ENCODE measurements around the gene TCF19.

GRCh38 chr6:31174378-31174777, 16.0 kb downstream of the TCF19 start:
- TF ChIP-seq EZH2phosphoT487 (IDR thresholded peaks at IDR 0.05; ENCODE audit: insufficient read depth, low read depth) (no peak), EZH2 (IDR thresholded peaks at IDR 0.05; ENCODE audit: insufficient read depth, poor library complexity, severe bottlenecking) (no peak)
